ENCODE results near the gene RBBP8NL. TPM values are rescaled to one million over a fixed set of nuclear protein-coding genes. Genes with fewer than 3 reads are reported as not detected.

Gene RBBP8NL
- total RNA-seq, 6 experiments from 2014 or later: not detected

DNA sequence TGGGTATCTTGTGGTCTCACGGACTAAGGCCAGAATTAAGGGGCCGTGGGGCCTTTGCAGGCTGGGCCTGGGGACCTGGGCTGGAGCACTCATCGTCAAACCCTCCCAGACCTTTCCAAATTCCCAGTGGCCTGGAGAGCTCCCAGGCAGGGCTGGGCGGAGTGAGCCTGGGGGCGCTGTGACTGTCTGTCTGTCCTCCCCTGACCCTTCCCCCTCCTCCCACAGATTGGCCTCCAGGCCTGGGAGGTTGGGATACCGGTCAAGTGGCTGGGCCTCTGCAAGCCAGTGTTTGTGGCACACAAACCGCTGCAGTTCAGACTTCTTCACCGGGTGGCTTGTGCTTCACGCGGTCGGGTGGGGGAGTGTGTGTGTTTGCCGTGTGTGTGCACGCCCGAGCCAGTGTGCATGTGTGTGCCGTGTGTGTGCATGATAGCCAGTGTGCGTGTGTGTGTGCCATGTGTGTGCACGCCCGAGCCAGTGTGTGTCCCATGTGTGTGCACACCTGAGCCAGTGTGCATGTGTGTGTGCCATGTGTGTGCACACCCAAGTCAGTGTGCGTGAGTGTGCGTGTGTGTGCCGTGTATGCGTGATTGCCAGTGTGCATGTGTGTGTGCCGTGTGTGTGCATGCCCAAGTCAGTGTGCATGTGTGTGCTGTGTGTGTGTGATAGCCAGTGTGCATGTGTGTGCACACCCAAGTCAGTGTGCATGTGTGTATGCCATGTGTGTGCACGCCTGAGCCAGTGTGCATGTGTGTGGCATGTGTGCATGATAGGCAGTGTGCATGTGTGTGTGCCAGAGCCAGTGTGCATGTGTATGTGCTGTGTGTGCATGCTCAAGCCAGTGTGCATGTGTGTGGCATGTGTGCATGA, 6.3 kb downstream of the RBBP8NL start:
- Mint-ChIP-seq H3K27me3 (ENCODE audit: insufficient read depth) (peaks cover 11% of the 10 kb centered on the region), H3K4me1 (ENCODE audit: low read depth) (no peaks in the 10 kb centered on the region), H3K27ac (no peak overlapping the region), H3K9me3 (no peaks in the 10 kb centered on the region), H3K4me3 (no peak overlapping the region), H3K36me3 (ENCODE audit: low read depth) (no peaks in the 10 kb centered on the region)
- no peak for DNase-seq
- TF ChIP-seq, protein P1, sequence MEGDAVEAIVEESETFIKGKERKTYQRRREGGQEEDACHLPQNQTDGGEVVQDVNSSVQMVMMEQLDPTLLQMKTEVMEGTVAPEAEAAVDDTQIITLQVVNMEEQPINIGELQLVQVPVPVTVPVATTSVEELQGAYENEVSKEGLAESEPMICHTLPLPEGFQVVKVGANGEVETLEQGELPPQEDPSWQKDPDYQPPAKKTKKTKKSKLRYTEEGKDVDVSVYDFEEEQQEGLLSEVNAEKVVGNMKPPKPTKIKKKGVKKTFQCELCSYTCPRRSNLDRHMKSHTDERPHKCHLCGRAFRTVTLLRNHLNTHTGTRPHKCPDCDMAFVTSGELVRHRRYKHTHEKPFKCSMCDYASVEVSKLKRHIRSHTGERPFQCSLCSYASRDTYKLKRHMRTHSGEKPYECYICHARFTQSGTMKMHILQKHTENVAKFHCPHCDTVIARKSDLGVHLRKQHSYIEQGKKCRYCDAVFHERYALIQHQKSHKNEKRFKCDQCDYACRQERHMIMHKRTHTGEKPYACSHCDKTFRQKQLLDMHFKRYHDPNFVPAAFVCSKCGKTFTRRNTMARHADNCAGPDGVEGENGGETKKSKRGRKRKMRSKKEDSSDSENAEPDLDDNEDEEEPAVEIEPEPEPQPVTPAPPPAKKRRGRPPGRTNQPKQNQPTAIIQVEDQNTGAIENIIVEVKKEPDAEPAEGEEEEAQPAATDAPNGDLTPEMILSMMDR (IDR thresholded peaks at IDR 0.05): no peak

DNA sequence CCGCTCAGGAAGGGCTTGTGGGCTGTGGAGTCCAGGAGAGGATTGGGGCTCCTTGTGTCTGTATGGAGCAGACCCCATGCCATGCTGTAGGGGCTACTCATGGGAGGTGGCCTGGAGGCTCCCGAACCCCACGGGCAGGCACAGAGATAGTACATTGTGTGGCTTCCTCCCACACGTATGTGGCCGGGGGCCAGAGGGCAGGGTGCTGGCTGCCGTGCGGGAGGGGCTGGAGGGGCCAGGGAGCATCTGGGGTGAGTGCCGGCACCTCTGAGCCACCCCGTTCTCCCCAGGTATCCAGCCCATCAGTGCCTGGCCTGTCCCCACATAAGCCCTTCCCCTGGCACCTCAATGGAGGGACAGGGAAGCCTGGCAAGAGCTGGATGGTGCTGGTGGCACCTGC, 7.6 kb downstream of the RBBP8NL start:
- no peak for DNase-seq
- TF ChIP-seq, protein P1 (IDR thresholded peaks at IDR 0.05): no peak
- no peak overlapping the region for H3K4me3 Mint-ChIP-seq
- peaks cover 7% of the 10 kb centered on the region for H3K27me3 Mint-ChIP-seq (ENCODE audit: insufficient read depth)
- H3K9me3 Mint-ChIP-seq: no peaks in the 10 kb centered on the region
- no peaks in the 10 kb centered on the region for H3K4me1 Mint-ChIP-seq (ENCODE audit: low read depth)
- no peaks in the 10 kb centered on the region for H3K36me3 Mint-ChIP-seq (ENCODE audit: low read depth)
- H3K27ac Mint-ChIP-seq: no peak overlapping the region

DNA sequence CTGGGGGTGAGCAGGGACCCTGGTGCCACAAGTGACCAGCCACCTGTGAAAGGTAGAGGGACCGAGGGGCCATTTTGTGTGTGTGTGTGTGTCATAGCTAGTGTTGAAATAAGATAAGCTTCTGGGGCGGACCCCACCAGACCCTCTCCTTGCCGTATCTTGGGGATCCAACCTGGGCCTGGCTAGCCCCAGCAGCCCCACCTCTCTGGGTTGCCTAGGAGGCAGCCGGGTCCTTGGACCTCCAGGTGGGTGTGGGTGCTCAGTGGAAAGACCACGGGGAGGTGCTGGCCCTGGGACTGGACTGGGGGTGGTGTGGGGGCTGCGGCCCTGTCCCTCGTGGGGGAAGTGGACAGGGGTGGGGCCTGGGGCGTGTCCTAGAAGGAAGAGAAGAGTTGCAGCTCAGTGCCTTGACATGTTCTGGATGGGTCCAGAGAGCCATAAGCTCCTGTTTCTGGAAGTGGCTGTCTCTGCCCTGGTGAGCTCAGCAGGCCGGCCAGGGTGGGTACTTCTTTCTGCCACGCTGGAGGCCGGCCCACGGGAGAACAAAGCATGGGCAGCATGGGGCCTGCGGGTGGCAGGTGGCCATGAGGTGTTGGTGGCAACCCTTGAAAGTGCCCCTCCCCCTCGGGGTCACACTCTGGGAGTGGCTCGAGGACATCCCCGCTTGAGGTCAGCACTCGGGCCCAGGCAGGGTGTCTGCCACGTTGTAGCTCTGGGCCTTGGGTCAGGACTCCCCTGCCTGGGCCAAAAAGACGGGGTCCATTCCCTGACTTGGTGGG, 8.4 kb downstream of the RBBP8NL start:
- peaks cover 6% of the 10 kb centered on the region for H3K27me3 Mint-ChIP-seq (ENCODE audit: insufficient read depth)
- DNase-seq: no peak
- H3K36me3 Mint-ChIP-seq (ENCODE audit: low read depth): no peaks in the 10 kb centered on the region
- H3K4me1 Mint-ChIP-seq (ENCODE audit: low read depth): no peaks in the 10 kb centered on the region
- TF ChIP-seq, protein P1 (IDR thresholded peaks at IDR 0.05): no peak
- no peak overlapping the region for H3K27ac Mint-ChIP-seq
- no peak overlapping the region for H3K4me3 Mint-ChIP-seq
- H3K9me3 Mint-ChIP-seq: no peaks in the 10 kb centered on the region

DNA sequence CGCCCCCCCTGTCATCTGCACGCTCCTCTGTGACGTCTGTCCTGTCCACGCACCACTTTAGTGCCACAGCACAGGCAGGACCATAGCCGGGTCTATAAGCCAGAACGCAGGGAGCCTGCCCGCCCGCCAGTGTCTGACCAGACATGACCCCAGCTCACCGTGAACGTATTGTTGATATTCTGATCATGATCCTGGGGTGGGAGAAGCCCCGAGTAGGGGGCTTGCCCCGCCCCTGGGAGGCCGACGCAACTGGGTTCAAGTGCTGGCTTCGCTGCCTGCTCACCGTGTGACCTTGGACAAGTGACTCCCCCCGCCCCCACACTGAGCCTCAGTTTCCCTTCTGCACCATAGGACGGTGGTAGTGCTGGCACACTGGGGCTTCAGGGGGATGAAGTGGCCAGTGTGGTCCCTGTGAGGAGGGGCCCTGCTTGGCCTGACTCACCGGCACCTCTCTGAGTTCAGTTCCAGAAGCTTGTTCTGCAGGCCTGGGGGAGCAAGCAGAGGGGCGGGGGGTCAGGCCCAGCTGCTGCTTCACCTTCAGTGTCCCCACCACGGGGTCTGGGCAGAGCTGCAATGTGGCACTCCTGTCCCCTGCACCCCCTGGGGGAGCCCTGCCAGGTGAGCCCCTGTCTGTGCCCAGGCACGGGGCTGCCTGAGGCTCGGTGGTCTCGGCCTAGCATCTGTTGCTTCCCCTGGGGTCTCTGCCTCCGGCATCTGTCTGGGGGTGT, 9.2 kb downstream of the RBBP8NL start:
- no peak overlapping the region for H3K27ac Mint-ChIP-seq
- H3K4me1 Mint-ChIP-seq (ENCODE audit: low read depth): no peaks in the 10 kb centered on the region
- H3K36me3 Mint-ChIP-seq (ENCODE audit: low read depth): no peaks in the 10 kb centered on the region
- peaks cover 6% of the 10 kb centered on the region for H3K27me3 Mint-ChIP-seq (ENCODE audit: insufficient read depth)
- TF ChIP-seq, protein P1 (IDR thresholded peaks at IDR 0.05): no peak
- H3K4me3 Mint-ChIP-seq: no peak overlapping the region
- no peaks in the 10 kb centered on the region for H3K9me3 Mint-ChIP-seq
- DNase-seq: no peak
